Esophagus muscularis mucosa (tissue), 4 donors: ENCODE measurements around the gene AREL1. TPM values are rescaled to one million over a fixed set of nuclear protein-coding genes. Genes with fewer than 3 reads are reported as not detected.
A peak's percentile ranks its signal among the peaks of the same experiment; 100 is the strongest.

Experiments used
- DNase-seq: peaks from one replicate; pipeline ENCODE4 v3.0.0-alpha.2; 2017; ENCODE audit errors: extremely low spot score
- H3K27ac ChIP-seq, 4 donors: fragments of 200-600 bp; sonication (generic); replicated peaks in 1 of 4; 1 replicate in 3 of 4; 2 replicates in 1 of 4; pipeline ENCODE4 v1.5.1; 2016 to 2019; ENCODE audit warnings: mild to moderate bottlenecking in 1 of 4
- H3K27me3 ChIP-seq, 4 donors: fragments of 200-600 bp; sonication (generic); one replicate each; pipeline versions ENCODE4 v1.5.1 to v1.6.0; 2016 to 2019
- H3K36me3 ChIP-seq, 4 donors: fragments of 200-600 bp; sonication (generic); one replicate each; pipeline ENCODE4 v1.5.1; 2016 to 2019
- H3K4me1 ChIP-seq, 4 donors: fragments of 200-600 bp; sonication (generic); one replicate each; pipeline ENCODE4 v1.5.1; 2016 to 2019
- H3K4me3 ChIP-seq, 4 donors: fragments of 200-600 bp; sonication (generic); 1 replicate in 2 of 4; 2 replicates in 2 of 4; pipeline ENCODE4 v1.5.1; 2016 to 2019; ENCODE audit warnings: mild to moderate bottlenecking in 4 of 4, moderate library complexity in 1 of 4
- H3K9me3 ChIP-seq, 4 donors: fragments of 200-600 bp; sonication (generic); 1 replicate in 3 of 4; 2 replicates in 1 of 4; pipeline ENCODE4 v1.5.1; 2016 to 2019
- EP300 ChIP-seq: sonication (generic); formaldehyde crosslinking; IDR thresholded peaks from one replicate; pipeline ENCODE4 v1.6.1; 2017; ENCODE audit warnings: antibody characterized with exemption
- POLR2A ChIP-seq: fragments of 450-650 bp; IDR thresholded peaks from one replicate; pipeline ENCODE4 v1.6.1; 2017; ENCODE audit warnings: antibody characterized with exemption, moderate library complexity, mild to moderate bottlenecking, low read depth
- POLR2AphosphoS5 ChIP-seq, 2 donors: sonication (generic); formaldehyde crosslinking; IDR thresholded peaks; one replicate each; pipeline ENCODE4 v1.6.1; 2017; ENCODE audit warnings: antibody characterized with exemption in 2 of 2
- WGBS: methylation state at CpG from one replicate; pipeline ENCODE4 v1.1.5; 2018; 5-methylcytosine and 5-hydroxymethylcytosine counted together
- intact Hi-C: fragments of 100-400 bp; cut with DNase I; formaldehyde crosslinking; loops from one replicate; pipeline ENCODE4 v1.15.1; 2023
- total RNA-seq, 4 donors: library from RNA; depleted of rRNA; stranded (reverse); fragments of >200 nt; gene quantifications; one replicate each; pipeline versions ENCODE4 v1.1.0 to v1.2.1, GENCODE V29; 2016
- TF ChIP-seq, protein P1 (sequence below), 3 experiments: fragments of 200-600 bp in 2 of 3; fragments of 450-650 bp in 1 of 3; sonication (generic) in 2 of 3; IDR thresholded peaks; one replicate each; pipeline ENCODE4 v1.5.1; 2017 to 2019; ENCODE audit warnings: antibody characterized with exemption in 3 of 3, mild to moderate bottlenecking in 2 of 3, moderate library complexity in 1 of 3

AREL1 gene
- total RNA-seq, 4 donors from 2014 or later: 12.3 to 21.6 (median 16.2) TPM

DNA sequence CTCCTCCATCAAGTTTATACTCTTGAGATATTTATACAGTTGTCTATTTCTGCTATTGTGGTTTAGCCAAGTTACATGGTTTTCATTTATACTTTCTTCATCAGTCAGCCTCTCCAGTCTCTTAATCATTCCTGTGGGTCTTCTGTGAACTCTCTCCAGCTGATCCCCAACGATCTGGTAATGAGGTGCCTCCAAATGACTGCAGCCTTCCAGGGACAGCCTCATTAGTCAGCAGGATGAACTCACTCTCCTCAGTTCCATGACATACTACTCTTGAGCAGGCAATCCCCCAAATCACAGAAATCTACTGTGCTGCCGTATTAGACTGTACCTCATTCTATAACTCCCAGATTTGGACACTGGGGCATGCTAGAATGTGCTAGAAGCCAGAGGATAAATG is 15.3 kb downstream of the AREL1 start:
- 51% methylated on average over 2 of the region's 2 CpGs for WGBS

DNA sequence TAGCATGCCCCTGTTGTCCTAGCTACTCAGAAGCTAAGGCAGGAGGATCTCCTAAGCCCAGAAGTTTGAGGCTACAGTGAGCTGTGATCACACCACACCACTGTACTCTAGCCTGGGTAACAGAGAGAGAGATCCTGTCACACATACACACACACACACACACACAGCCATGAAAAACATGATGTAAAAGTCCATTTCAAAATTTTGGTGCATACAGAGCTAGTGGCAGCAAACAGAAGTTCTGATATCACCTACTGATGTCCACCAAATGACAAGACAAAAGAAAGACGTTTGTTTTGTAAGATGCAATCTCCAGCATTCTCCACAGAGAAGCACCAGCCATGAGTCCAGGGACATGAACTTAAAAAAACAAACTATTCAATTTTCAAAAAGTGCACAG is 15.9 kb downstream of the AREL1 start:
- Histone ChIP-seq H3K36me3 (peaks cover 0 to 6% (median 2%) of the 10 kb centered on the region in 4 donors), H3K27me3 (no peaks in the 10 kb centered on the region), H3K4me3 (no peak overlapping the region), H3K9me3 (no peaks in the 10 kb centered on the region), H3K4me1 (peaks cover 3 to 12% (median 7%) of the 10 kb centered on the region in 4 donors), H3K27ac (no peak overlapping the region)
- no peak for DNase-seq
- TF ChIP-seq POLR2A (no peak), POLR2AphosphoS5 (IDR thresholded peaks at IDR 0.05) (no peak), EP300 (no peak)
- TF ChIP-seq, protein P1, sequence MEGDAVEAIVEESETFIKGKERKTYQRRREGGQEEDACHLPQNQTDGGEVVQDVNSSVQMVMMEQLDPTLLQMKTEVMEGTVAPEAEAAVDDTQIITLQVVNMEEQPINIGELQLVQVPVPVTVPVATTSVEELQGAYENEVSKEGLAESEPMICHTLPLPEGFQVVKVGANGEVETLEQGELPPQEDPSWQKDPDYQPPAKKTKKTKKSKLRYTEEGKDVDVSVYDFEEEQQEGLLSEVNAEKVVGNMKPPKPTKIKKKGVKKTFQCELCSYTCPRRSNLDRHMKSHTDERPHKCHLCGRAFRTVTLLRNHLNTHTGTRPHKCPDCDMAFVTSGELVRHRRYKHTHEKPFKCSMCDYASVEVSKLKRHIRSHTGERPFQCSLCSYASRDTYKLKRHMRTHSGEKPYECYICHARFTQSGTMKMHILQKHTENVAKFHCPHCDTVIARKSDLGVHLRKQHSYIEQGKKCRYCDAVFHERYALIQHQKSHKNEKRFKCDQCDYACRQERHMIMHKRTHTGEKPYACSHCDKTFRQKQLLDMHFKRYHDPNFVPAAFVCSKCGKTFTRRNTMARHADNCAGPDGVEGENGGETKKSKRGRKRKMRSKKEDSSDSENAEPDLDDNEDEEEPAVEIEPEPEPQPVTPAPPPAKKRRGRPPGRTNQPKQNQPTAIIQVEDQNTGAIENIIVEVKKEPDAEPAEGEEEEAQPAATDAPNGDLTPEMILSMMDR (IDR thresholded peaks at IDR 0.05): no peak
- WGBS: 76% methylated on average over 1 of the region's 1 CpG
- intact Hi-C loops: no loop called here

More for the DNA sequence above, 15.3 kb downstream of the AREL1 start:
- H3K27me3 ChIP-seq: no peaks in the 10 kb centered on the region
- peaks cover 0 to 6% (median 2%) of the 10 kb centered on the region in 4 donors for H3K36me3 ChIP-seq
- no peak overlapping the region for H3K27ac ChIP-seq
- no peak for DNase-seq
- TF ChIP-seq, protein P1 (IDR thresholded peaks at IDR 0.05): no peak
- no peak for TF ChIP-seq EP300
- TF ChIP-seq POLR2A: no peak
- no peak overlapping the region for H3K4me3 ChIP-seq
- peaks cover 0 to 7% (median 4%) of the 10 kb centered on the region in 4 donors for H3K4me1 ChIP-seq
- intact Hi-C loops: no loop called here
- no peaks in the 10 kb centered on the region for H3K9me3 ChIP-seq

DNA sequence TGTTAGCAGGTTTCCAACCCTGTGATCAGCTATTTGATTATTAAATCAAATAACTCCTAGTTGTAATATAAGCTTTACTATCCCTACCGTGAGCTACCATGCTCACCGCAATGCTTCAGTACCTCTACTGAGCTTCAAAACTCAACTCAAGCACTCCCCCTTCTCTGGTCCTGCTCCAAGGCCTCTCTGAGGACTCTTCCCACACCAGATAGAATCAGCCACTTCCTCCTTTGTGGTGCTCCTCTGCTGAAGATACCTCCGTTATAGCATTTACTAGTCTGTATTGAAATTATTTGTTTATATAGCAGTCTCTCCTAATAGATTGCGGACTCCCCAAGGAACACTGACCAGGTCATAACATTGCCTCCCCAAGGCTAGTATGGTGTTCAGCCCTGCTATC is 17.5 kb downstream of the AREL1 start:
- no peak overlapping the region for H3K27ac ChIP-seq
- no peaks in the 10 kb centered on the region for H3K27me3 ChIP-seq
- H3K4me1 ChIP-seq: peaks cover 14 to 28% (median 16%) of the 10 kb centered on the region in 4 donors
- no peak overlapping the region for H3K4me3 ChIP-seq
- TF ChIP-seq EP300: no peak
- TF ChIP-seq POLR2AphosphoS5 (IDR thresholded peaks at IDR 0.05): no peak
- TF ChIP-seq POLR2A: no peak
- TF ChIP-seq, protein P1 (IDR thresholded peaks at IDR 0.05): no peak
- intact Hi-C loops: no loop called here
- WGBS: 97% methylated on average over 4 of the region's 4 CpGs
- H3K36me3 ChIP-seq: peaks cover 4 to 15% (median 8%) of the 10 kb centered on the region in 4 donors
- H3K9me3 ChIP-seq: no peaks in the 10 kb centered on the region
- no peak for DNase-seq

DNA sequence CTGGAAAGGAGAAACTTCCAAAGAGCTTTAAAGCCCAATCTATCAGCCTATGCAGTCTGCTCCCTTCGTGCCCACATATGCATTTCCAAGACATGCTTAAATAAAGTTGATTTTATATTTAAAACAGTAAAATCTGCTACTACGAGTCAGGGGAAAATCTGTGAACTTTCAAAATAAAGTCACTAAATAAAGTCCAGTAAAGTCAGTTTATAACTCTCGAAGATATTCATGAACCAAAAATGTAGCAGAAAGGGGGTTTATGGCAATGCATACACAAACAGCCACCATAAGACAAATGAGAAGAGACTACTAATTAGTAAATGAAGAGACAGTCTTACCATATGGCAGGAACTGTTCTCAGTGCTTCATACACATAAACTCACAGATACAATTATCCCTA is 19.7 kb downstream of the AREL1 start:
- WGBS: 95% methylated on average over 3 of the region's 3 CpGs
- Histone ChIP-seq H3K27me3 (no peaks in the 10 kb centered on the region), H3K4me1 (peaks cover 14 to 30% (median 16%) of the 10 kb centered on the region in 4 donors), H3K36me3 (peaks cover 11 to 29% (median 16%) of the 10 kb centered on the region in 4 donors), H3K27ac (no peak overlapping the region), H3K9me3 (no peaks in the 10 kb centered on the region), H3K4me3 (no peak overlapping the region)
- intact Hi-C loops: no loop called here
- DNase-seq: no peak
- TF ChIP-seq EP300: no peak
- no peak for TF ChIP-seq POLR2A
- TF ChIP-seq, protein P1 (IDR thresholded peaks at IDR 0.05): no peak
- no peak for TF ChIP-seq POLR2AphosphoS5 (IDR thresholded peaks at IDR 0.05)

DNA sequence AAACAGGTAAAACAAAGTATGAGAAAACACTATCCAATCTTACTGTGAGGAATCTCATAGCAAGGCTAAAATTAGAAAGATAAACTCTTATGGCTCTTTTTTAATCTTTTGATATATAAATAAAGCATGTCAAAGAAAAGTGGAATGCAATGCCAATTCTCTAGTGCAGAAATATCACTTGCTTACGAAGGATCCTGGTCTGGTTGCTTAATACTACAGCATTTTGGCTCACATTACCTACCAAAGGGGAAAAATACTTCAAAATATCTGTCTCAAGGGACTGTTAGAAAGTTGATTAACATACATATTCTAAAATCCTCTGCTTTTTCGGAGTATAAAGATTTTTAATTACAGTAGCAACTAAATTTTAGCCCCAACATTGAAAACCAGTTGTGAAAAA is 21.4 kb downstream of the AREL1 start:
- WGBS: 49% methylated on average over 2 of the region's 2 CpGs

More for the DNA sequence above, 21.4 kb downstream of the AREL1 start:
- H3K4me3 ChIP-seq: no peak overlapping the region
- intact Hi-C loops: no loop called here
- H3K9me3 ChIP-seq: no peaks in the 10 kb centered on the region
- H3K4me1 ChIP-seq: peaks cover 14 to 30% (median 16%) of the 10 kb centered on the region in 4 donors
- H3K27ac ChIP-seq: peak overlapping the region in 2 of 4 donors; percentile 6 to 8
- TF ChIP-seq POLR2AphosphoS5 (IDR thresholded peaks at IDR 0.05) (no peak), POLR2A (no peak), EP300 (no peak)
- TF ChIP-seq, protein P1 (IDR thresholded peaks at IDR 0.05): no peak
- no peak for DNase-seq
- no peaks in the 10 kb centered on the region for H3K27me3 ChIP-seq
- peaks cover 11 to 41% (median 24%) of the 10 kb centered on the region in 4 donors for H3K36me3 ChIP-seq
